Measurements from ENCODE around the gene CDH4.

GRCh38 chr20:61897401-61898295, 645.6 kb downstream of the CDH4 start:
- TF ChIP-seq CTCF (IDR thresholded peaks at IDR 0.05 in 8 of 11, conservative IDR thresholded peaks at IDR 0.05 in 3 of 11) (no peak), POLR2A (IDR thresholded peaks at IDR 0.05) (no peak)
